Non-pigmented ciliary epithelial cell (primary cell): ENCODE results near the gene FGF1.
"Not testable (repeated sequence)": the region's sequence is repeated elsewhere in the genome, so short reads cannot be mapped to it uniquely, and the experiment has no call there.

Source experiments
- DNase-seq: peaks from one replicate; pipeline ENCODE4 v3.0.0-alpha.2; 2010; ENCODE audit warnings: low read depth

FGF1 gene

GRCh38 chr5:142668336-142668735, 17.6 kb downstream of the FGF1 start:
- DNase-seq, result no peak

GRCh38 chr5:142667831-142668230, 18.1 kb downstream of the FGF1 start:
- DNase-seq, result no peak

DNA sequence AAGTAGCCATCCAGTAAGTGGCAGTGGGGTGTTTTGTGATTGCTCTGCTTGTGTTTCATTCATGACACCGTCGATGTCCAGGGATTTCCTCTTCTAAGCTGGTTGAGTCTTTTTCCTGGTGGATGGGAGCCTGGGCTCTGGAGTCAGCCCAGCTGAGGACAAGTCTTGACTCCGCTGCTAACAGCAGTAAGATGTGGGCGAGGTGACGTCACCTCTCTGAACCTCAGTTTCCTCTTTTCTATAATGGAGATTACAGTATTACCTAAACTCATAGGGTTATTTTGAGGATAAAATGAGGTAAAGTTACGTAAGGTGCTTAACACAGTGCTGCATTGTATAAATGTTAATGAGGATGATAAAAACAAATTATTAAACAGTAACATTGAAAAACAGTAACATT, 21.3 kb downstream of the FGF1 start:
- DNase-seq, result no peak

DNA sequence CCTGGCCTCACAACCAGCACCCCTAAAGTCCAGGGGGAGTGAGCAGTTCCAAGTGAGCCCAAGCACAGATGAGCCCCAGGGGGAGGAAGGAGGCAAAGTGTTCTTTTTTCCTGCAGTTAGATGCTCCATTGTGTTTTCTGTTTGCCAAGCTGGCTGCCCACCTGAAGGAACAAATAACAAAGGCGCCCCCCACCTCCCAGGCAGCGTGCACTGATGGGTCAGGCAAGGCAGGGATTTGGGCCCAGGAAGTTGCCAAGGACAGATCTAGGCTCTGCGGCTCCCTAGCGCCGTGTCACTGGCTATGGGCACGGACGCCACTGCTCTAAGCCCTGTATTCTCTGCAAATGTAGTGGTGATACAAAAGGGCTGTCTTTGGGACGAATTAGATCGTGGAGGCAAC, 21.8 kb downstream of the FGF1 start:
- DNase-seq, result no peak

- DNase-seq, result no peak
Measured at GRCh38 chr5:142663246-142663645, 22.6 kb downstream of the FGF1 start.

DNA sequence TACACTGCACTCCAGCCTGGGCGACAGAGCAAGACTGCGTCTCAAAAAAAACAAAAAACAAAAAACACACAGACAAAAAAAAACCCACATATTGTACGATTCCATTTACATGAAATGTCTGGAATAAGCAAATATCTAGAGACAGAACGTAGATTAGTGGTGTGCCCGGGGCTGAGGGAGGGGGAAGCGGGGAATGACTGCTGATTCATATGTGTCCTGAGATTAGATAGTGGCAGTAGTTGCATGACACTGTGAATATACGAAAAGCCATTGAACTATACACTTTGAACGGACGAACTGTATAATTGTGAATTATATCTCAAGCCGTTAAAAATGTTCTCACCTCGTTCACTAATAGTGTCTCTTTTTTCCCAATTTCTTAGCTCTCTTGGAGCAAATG, 23.9 kb downstream of the FGF1 start:
- DNase-seq, result no peak

GRCh38 chr5:142661143-142661542, 24.7 kb downstream of the FGF1 start:
- no peak for DNase-seq

DNA sequence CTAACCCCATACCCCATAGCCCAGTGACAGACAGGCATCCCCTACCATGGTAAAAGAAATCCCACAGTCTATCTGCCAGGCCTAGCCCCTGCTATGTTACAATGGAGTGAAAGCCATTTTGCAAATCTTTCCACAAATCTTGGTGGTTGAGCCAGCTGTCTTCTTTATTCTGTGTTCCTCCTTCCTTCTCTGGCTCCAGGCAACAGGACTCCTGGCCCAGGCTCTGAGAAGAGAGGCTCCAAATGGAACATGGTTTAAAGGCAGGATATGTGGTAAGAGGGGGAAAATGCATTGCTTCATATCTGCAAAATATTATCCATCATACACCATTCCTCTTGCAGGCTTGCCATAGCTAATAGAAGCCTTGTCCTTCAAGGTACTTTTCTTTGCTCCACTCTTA, 25.2 kb downstream of the FGF1 start:
- DNase-seq, result no peak

GRCh38 chr5:142660196-142660595, 25.7 kb downstream of the FGF1 start:
- no peak for DNase-seq

- no peak for DNase-seq
Measured at GRCh38 chr5:142659405-142659804, 26.5 kb downstream of the FGF1 start.

- DNase-seq, result no peak
Measured at GRCh38 chr5:142658278-142658677, 27.6 kb downstream of the FGF1 start.

- no peak for DNase-seq
Measured at GRCh38 chr5:142657446-142657845, 28.4 kb downstream of the FGF1 start.

DNA sequence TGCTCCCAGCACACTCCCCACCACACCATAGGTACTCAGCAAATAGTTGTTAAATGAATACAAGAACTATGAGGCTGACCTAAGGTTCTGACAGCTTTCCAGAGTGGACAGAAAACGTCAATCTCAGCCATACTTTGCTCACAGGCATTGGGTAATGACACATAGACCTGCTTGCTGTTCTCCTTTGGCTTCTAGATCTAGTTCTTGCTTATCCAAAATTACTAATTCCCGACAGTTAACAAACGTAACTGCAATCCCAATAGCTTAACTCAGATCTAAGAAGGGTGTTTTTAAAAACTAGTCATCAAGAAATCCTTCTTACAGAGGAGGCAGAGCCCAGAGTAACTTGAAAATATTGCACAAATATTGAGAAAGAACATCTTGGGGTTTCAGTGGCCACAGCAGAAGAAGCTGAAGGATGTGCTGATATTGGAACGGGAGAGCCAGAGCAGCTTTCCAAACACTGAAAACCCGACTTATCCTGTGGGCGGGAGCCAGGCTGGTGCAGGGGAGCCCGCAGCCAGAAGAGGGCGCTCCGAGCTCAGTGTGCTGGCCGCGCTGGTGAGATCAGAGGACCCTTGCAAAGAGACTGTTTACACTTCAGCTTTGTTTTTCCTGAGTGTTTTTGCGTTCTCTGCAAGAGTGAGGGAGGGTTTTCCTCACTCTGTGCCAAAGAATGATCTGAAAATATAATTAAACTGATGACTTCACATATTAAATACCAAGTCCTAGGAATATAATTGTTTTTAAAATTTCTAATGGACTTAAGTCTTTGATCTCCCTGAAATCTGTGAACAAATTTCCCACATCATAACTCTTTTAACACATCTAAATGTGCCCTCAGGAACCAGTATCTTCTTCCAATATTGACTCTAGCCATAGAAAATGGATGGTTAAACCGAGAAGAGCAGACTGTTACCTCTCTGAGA, 30.3 kb downstream of the FGF1 start:
- no peak for DNase-seq

DNA sequence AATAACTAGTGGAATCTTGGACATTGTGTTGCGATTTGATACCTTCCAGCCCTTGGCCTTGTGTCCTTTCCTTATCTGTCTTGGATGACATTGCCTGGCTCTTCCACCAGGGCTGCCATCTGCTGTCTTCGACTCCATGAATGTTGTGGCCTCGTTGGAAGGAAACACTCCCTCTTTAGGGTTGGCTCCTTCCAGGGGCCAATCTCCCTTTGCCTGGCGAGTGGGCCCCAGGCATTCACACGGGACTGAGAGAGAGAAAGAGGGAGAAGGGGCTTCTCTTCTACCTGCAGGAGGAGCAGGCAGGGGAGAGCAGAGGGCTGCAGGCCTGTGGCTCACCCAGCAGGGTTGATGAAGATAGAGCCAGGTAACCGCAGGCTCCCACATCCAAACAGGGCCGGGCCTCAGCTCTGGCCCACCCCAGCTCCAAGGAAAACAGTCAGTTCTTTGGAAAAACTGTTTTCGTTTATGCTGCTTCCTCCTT, 31.3 kb downstream of the FGF1 start:
- DNase-seq, result no peak

DNA sequence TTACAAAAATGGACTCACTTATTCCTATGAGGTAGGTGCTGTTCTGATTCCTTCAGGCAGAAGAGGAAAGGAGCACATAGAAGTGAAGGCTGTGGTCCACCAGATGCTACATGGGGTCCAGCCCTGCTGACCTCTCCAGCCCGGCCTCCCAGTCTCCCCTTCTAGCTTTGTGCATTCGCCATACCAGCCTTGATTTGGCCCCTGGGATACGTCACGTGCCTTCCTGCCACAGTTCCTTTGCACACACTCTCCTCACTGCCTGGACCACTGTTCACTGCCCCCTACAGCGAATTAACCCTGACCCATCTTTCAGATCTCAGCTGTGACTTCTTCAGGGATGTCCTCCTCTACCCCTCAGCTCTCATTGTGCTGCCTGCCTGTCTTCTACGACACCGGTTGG, 32.6 kb downstream of the FGF1 start:
- DNase-seq, result no peak

GRCh38 chr5:142652563-142652962, 33.3 kb downstream of the FGF1 start:
- DNase-seq, result no peak

- no peak for DNase-seq
Measured at GRCh38 chr5:142650881-142651280, 35.0 kb downstream of the FGF1 start.

- no peak for DNase-seq
Measured at GRCh38 chr5:142650060-142650459, 35.8 kb downstream of the FGF1 start.

DNA sequence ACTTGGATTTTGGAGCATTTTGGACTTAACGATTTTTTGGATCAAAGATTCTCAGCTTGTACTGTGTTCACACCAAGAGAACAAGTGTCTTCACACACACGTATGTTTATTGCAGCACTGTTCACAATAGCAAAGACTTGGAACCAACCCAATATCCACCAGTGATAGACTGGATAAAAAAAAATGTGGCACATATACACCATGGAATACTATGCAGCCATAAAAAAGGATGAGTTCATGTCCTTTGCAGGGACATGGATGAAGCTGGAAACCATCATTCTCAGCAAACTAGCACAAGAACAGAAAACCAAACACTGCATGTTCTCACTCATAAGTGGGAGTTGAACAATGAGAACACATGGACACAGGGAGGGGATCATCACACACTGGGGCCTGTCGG, 37.8 kb downstream of the FGF1 start:
- not testable (repeated sequence) for DNase-seq

DNA sequence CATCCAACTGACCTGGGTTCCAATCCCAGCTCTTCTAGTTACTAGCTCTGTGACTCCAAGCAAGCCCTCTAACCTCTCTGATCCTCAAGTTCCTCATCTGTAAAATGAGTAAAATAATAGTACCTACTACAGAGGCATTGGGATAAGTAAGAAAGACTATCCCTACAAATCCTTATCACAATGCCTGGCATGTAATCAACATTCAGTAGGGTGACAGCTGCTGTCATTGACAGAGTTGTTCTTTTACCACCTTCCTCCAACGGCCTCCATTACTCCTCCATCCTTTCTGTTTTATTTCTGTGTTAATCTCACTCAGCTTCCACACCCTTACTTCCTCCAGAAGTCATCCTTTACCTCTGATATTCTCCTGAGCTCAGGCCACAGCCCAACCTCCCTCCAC, 40.4 kb downstream of the FGF1 start:
- no peak for DNase-seq

DNA sequence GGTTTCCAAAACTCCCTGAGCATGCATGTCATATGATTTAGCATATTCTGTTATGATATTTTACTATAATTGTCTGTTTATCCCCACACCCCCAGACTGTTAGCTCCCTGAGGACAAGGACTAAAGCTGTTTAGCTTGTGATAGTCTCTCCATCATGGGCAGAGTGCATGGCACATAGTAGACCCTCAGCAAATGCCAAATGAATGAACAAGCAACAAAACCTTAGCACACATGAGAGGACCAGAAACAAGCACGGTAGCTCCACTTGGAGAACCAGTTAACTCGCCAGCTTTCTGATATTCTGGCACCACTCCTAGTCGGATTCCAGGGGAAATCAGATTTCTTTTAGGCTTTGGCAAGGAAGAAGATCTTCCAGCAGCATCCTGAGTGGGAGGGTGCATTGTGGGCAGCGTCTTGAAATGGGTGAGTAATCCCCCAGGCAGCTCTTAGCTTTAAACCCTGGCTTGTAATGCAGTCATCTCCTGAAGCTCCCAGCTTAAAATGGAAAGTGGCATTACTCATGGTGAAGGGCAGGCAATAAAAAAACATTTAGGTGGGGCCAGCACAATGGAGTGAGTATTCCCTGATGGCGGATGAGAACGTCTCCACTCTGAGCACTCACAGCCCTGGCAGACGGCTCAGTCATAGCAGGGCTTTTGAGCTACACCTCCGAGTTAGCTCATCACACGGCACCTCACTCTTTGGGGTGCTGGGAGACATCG, 41.1 kb downstream of the FGF1 start:
- peak; percentile 97 for DNase-seq

DNA sequence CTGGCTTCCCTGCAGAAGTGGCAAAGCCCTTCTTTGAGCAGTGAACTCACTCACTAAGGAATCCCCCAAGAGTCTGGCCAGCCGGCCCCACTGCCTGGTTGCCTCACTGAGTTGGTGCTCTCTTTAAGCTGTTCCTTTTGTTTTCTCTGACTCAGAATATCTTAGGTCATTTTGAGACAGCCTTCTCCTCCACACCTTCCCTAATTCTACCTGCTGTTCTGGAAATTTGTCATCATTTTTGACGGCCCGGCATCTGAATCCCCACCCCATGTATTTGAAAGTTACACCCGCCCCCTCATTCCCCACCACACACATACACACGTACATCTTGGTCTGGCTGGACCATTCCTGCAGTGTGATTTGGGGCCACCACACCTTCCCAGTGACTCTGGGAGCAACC, 41.8 kb downstream of the FGF1 start:
- DNase-seq, result no peak

DNA sequence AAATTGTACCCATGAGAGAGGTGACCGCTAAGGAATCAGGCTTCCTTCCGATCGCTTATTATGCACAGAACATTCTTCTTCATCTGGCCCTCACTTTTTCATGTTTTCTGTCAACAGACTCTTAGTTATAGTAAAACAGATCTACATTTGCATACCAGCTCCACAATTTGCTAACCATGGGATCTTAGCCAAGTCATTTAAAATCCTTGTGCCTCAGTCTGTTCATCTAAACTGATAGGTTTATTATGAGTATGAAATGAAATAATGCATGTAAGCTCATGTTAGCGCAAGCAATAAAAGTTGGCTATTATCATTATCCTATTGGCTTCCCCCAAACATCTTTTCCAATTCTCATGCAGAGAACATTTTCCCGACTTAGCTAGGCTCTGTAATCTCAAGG, 42.3 kb downstream of the FGF1 start:
- no peak for DNase-seq
